ENCODE data around the gene ITIH3.

DNA sequence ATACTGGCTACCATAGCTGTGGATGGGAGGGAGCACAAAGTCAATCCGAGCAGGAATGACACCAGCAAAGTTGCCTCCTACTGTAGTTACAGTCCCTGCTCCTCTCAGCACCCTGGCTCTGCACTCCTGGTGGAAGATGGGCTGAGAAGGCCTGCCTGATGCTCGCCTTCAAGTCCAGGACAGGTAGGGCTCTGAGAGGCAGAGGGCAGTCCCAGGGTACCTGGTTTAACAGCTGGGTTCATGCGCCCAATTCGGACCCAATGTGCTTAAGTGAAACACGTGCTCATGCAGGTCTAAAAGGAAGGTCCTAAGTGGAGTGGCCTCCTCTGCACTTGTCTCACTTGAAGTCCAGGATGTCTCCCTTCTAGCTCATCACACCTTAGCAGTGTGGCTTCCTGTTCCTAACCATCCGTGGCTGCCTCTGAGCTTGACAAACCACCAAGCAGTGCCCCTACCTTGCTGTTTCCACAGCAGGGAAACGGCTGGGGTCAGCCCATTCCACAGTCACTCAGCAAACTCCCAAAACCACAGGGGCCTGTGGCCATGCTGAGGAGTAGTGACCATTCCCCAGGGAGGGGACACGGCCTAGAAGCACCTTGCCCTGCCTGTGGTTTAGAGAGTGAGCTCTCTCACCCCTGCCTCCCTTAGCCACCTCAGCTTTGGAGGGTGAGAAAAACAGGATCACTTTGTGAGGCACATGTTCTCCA is 44.1 kb downstream of the ITIH3 start:
- TF ChIP-seq POLR2A (IDR thresholded peaks at IDR 0.05), result no peak
- TF ChIP-seq, protein P1, sequence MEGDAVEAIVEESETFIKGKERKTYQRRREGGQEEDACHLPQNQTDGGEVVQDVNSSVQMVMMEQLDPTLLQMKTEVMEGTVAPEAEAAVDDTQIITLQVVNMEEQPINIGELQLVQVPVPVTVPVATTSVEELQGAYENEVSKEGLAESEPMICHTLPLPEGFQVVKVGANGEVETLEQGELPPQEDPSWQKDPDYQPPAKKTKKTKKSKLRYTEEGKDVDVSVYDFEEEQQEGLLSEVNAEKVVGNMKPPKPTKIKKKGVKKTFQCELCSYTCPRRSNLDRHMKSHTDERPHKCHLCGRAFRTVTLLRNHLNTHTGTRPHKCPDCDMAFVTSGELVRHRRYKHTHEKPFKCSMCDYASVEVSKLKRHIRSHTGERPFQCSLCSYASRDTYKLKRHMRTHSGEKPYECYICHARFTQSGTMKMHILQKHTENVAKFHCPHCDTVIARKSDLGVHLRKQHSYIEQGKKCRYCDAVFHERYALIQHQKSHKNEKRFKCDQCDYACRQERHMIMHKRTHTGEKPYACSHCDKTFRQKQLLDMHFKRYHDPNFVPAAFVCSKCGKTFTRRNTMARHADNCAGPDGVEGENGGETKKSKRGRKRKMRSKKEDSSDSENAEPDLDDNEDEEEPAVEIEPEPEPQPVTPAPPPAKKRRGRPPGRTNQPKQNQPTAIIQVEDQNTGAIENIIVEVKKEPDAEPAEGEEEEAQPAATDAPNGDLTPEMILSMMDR (IDR thresholded peaks at IDR 0.05), result no peak

Data from Peyer's patch (tissue), 4 donors.